Jurkat, Clone E6-1 (cell line): ENCODE data around the gene SS18.

Experiments used
- DNase-seq: peaks from one replicate; pipeline ENCODE4 v3.0.0-alpha.2; 2011; ENCODE audit warnings: low read depth, low spot score
- H3K4me3 ChIP-seq: 2 replicates; pipeline ENCODE4 v1.5.1; 2011; ENCODE audit warnings: mild to moderate bottlenecking, low read length, control low read depth, moderate library complexity

The SS18 gene

DNA sequence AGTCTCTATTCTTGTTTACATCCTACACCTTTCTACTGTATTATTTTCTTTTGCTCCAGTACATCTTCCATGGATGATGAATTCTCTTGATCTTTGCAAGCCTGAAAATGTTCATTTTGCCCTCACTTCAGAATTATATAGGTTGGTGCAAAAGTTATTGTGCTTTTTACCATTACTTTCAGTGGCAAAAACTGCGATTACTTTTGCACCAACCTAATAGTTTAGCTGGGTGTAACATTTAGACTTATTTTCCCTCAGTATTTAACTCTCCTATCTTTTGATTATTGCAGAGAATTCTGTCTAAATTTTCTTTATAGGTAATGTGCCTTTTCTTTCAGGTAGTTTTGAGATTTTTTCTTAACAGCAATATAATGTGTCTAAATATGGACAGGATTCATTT, 81.8 kb downstream of the SS18 start:
- no peak for DNase-seq
- H3K4me3 ChIP-seq = no peak overlapping the region

DNA sequence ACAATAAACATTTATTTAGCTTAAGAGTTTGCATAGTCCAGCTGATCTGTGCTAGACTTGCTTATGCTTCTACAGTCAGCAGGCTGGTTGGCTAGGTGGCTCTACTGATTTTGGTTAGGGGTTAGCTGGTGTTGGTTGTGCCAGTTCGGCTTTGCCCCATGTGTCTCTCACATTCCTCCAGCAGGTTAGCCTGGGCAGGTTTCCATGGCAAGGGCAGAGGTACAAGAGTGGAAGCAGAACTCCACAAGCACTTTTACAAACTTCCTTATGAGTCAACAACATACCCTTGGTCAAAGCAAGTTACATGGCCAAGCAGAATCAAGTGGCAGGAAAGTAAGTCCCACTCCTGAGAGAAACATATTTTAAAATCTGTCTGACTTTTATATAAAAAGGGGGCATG, 82.3 kb downstream of the SS18 start:
- no peak for DNase-seq

DNA sequence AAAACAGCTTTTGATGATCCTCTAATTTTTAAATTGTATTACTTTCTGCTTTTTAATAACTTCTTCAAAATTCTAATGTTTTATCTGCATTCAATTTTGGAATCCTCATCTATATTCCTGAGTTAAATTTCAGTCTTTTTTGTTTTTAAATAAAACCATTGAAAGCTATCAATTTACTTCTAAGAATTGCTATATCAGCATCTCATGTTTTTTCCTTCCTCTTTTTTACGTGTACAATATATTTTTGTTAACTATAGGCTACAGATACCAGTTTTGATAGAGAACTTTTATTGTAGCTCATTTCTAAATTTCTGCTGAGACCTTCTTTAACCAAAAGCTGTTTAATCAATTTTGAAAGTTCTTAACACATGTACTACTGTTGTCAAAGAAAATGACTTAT, 84.5 kb downstream of the SS18 start:
- DNase-seq = no peak

More for the DNA sequence above, 82.3 kb downstream of the SS18 start:
- H3K4me3 ChIP-seq = no peak overlapping the region

DNA sequence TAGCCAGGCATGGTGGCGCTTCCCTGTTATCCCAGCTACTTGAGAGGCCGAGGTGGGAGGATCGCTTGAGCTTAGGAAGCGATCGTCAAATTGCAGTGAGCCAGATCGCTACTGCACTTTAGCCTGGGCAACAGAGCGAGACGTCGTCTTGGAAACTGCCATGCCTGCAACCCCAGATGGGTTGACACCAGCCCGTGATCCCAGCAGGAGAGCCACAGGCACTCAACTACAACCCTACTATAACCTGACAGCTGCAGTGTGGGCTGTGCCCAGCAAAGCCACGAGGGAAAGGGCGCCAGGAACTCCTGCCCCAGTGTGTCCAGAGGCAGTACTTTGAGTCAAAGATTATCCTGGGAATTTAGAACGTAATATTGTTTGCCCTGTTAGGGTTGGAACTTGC, 85.6 kb downstream of the SS18 start:
- no peak overlapping the region for H3K4me3 ChIP-seq
- no peak for DNase-seq

More for the DNA sequence above, 84.5 kb downstream of the SS18 start:
- H3K4me3 ChIP-seq = no peak overlapping the region

DNA sequence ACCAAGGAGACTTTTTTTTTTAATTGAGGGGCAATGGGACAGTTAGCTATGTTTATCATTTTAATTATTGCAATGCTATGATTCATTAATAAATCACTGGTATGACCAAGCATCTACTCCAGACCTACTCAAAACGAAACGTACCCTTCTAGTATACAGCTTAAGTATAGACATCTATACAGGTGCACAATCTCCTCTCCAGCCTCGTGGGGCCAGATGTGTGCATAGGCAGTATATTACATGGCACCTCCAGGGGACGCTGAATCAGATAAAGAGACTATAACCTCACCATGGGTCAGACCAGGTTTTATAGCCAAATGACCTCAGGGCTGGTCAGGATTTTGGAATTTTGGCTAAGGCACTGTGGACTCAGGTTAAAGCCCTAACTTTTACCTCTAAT, 86.6 kb downstream of the SS18 start:
- no peak overlapping the region for H3K4me3 ChIP-seq
- DNase-seq = no peak

DNA sequence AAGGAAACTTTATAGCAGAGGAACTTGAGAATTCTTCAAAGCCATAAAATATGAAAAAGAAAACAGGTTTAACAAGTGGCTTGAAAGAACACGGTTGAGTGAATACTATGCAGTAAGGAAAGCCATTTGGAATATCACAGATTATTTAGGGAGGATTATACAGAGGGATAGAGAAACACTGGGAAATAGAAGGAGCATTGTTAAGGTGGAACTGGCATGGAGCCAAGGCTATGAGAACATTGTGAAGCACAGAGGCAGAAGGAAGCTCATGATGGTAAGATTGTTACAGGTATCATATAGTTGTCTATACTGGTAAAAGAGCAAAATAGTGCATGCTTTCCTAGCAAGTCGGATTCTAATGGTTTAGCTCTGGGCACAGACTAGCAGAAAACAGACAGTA, 87.1 kb downstream of the SS18 start:
- no peak for DNase-seq
- H3K4me3 ChIP-seq = no peak overlapping the region

DNA sequence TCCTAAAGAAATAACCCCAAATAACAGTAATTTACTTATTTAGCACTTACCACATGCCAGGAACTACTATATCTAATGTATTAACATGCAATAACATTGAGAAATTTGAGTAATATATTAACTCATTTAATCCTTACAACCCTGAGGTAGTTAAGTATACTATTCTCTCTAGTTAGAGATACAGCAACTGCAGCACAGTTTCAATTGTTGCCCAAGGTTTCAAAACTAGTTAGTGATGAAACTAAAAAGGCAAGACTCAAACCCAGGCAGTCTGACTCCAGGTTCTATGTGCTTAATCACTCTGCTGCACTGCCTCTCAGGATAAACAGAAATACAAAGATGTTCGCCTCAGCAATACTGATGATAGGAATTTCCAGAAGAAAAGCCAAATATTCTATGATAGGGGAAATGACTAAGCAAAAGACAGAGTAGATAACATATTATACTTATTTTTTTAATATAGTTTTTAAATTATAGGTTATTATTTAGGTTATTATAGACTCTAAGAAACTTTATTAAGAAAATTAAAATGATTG, 88.0 kb downstream of the SS18 start:
- H3K4me3 ChIP-seq = no peak overlapping the region
- DNase-seq = no peak

DNA sequence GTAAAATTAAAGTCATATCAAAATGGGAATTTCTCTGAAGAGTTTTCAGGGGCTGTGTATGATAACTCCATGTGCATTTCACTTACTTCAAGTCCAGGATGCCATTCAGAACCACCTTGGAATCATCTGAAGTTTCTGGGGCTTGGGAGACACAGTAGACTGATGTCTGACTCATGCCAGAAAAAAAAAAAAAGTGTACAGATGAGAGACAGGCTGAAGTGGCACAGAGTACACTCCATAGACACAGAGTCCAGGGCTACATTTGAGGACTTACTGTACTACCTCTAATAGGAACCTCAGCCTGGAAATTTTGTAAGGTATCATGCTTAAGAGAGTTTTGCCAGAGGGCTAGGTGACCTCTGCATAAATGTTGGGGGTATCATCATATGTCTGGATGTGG, 92.0 kb downstream of the SS18 start:
- DNase-seq = no peak
- H3K4me3 ChIP-seq = no peak overlapping the region

DNA sequence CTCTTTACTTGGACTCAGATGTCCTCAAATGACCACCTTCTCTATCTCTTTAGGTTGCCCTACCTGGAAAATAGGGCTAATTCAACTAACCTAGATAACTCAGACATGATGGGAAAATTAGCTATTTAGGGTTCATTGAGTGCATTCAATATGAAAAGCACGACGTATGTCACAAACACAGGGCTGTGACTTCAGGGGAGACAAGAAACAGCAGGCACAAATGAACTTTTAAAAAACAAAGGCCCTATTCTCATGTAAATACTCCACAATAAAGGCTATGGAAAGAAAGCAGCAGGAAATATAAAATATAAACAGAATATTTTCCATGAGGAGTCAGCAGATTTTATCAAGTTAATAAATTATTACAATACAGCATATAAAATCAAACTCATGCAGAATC, 97.8 kb downstream of the SS18 start:
- DNase-seq = no peak
- no peak overlapping the region for H3K4me3 ChIP-seq

DNA sequence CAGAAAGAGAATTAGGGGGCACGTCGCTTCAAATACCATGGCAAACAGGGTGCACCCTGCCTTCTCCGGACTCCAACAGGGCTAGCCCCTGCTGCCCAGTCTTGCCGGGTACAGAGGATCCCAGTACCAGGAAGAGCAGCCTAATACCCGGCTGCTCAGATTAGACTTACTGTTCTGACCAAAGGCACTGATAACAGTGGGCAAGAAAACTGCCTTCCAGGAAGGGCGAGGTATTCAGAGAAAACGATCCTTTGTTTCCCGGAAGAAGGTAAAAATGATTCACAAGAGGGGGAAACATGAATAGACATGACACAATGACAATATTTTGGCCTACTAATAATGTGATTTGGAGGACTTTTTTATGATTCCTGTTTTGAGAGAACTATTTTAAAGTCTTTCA, 99.9 kb downstream of the SS18 start:
- H3K4me3 ChIP-seq = no peak overlapping the region
- DNase-seq = no peak

DNA sequence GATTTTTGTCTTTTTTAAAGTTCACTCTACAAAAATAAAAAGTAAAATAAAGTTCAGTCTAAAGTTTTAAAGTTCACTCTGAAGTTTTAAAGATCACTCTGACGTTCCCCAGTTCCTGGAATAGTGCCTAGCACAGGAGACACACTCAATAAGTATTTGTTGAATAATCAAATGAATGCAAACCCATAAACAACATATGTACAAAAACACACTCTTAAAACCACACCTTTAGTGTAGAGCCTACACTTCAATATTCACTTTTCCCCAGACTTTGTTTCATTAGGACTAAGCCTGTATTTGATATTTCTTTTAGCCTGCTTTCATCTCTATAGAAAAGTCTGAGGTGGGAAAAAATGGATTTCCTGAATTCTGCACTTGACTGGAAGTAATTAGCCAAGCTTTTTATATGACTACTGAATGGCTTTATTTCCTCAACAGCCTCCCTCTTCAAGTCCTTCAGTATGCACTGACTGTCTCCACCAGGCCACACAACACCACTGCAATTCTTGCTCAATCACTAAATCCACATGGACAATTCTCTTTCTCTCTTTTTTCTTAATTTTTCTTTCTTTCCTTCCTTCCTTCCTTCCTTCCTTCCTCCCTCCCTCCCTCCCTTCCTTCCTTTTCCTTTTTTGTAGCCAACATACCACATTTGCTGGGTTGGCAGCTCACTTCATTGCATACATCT, 104.6 kb downstream of the SS18 start:
- no peak for DNase-seq
- H3K4me3 ChIP-seq = no peak overlapping the region

DNA sequence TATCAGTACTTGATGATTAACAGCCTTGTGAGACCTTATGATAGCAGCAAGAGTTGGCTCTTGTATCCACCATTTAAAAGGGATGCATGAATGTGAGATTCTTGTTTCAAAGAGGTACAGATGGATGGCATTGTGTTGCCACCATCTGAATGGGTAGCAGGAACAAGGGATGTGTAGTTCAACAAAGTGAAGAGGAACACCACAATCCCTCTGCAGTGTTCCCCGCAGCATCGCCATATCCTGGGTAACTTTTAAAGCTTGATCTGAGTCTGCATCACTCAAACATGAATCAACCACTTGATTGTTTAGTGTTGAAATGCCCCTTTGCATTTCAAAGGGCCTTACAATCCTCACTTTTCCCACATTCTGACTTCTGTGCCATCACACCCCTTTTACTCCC, 106.7 kb downstream of the SS18 start:
- no peak overlapping the region for H3K4me3 ChIP-seq
- no peak for DNase-seq

DNA sequence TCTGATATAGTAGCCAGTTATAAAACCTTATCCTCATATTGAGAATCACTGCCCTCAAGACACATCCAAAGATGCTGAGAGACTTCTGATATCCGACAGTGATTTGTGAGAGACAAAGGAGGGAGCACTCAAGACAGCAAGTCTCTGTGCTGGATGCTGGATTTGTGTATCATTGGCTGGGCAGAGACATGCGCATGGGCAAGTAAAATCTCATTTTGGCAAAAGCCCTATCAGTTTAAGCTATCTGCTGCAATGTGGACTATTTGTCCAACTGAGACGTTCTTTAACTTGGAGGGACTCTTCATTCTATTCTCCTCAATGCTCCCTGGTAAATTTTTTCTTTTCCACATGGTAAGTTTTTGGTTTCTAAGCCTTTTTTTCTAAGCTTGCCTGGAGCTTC, 107.5 kb downstream of the SS18 start:
- DNase-seq = no peak
- H3K4me3 ChIP-seq = no peak overlapping the region

DNA sequence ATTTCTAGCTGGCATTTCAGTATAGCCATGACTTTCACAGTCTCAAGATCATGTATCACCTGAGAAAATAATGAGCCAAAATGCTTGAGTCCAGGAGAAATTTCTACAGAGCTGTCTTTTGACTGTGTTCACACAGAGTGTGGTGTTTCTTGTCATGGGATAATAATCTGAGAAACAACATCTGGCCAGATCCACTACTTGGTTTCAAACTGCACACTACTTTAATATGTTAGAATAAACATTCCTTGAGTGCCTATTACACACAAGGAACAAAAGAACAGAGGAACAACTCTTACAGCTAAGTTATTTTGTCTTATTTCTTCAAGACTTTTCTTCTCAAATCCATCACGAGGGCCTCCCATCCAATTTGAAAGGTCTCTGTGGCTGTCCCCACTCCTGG, 108.3 kb downstream of the SS18 start:
- DNase-seq = no peak
- H3K4me3 ChIP-seq = no peak overlapping the region

DNA sequence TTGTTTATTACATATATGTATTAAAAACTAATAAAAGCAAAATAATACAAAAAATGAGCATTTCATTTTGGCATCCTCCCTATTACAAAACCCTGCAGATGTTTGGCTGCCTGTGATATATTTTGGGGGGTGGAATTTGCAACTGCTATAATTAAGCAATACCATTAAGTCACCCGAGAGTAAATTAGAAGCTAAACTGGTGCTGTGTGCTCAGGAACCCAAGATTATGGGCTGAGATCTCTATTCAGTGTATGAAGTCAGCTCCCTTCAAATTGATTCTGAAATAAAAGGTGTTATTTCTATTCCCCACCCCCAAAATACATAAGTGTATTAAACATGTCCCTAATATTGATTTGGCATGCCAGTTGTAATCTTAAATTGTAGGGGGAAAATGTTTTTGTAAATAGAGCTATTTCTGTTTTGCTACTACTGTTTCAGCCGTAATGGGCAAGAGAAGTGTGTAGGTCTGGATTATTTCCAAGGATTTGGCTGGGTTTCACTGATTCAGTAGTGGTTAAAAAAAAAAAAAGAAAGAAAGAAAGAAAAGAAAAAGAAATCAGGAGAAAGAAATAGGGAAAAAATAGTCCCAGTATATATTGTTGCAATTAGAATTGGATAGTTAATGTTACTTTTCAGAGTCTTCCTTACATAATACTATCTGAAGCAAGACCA, 110.9 kb downstream of the SS18 start:
- no peak for DNase-seq
- H3K4me3 ChIP-seq = no peak overlapping the region

DNA sequence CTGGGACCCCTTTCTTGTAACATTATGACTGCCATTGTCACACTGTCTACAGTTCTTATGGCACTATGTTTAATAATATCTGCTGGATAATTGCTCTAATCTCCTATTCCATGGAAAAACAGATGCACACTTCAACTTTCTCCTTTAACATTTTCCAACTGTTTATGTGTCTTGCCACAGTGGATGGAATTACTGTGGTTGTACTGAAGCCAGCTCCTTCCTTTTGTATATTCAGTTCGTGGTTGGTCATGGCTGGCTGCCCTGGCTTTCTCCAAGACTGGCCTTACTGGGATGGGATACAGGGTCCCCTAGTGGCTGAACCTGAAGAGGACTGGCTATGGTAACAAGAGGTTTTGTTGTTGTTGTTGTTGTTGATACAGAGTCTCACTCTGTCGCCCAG, 113.9 kb downstream of the SS18 start:
- DNase-seq = no peak

DNA sequence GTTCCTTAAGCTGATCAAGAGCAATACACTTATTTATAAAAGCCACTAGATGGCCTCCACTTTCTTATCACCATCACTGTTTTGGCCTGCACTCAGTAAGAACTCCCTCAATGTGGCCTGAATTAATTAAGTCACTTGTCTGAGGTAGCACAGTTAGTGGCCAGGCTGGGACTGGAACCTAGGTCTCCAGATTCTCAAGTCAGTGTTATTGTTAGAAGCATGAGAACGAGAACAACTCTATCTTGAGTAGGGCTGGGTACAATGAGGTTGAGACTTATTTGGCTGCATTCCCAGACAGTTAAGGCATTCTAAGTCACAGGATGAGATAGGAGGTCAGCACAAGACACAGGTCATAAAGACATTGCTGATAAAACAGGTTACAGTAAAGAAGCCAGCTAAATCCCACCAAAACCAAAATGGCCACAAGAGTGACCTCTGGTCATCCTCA, 115.8 kb downstream of the SS18 start:
- no peak overlapping the region for H3K4me3 ChIP-seq
- DNase-seq = no peak

More for the DNA sequence above, 113.9 kb downstream of the SS18 start:
- no peak overlapping the region for H3K4me3 ChIP-seq
